ENCODE data around the gene CEMIP. TPM values are rescaled to one million over a fixed set of nuclear protein-coding genes. Genes with fewer than 3 reads are reported as not detected.
A peak's percentile ranks its signal among the peaks of the same experiment; 100 is the strongest.

CEMIP gene
- polyA plus RNA-seq, 1 experiment: 221 TPM

DNA sequence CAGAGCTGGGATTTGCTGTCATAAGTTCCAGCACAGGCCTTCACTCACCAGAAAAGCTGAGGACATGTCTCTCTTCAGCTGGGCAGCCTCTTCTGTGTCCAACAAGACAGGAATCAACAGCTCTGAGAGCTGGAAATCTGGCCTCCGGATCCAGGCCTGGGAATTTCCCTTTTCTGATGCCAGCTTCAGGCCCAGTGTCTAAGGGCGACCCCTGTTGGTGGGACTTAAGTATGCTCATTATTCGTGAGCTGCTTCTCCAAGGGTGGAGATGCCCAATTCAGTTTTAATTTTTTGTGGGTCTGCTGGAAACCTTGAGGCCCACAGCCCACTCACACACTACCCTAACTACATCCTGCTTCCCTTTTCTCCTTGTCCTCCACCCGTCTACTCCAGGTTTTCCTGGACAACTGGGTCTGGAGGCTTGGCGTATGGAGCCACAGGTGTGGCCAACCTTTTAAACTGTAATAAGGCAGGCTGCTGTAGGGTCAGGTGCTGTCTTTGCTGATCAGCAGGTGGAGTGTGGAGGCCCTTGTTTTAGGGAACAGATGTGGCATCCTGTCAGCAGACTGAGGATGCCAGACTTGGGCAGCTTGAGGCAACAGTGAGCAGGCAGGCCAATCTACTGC lies 2.6 kb upstream of the CEMIP start:
- POLR2A ChIA-PET: interaction anchor here (0.6 to 1.4 kb wide), 2 partner anchors 8 to 13 kb away, joined by 3 to 5 read pairs; no protein-coding TSS in a partner anchor
- peak overlapping the region; percentile 52 for H3K27ac ChIP-seq (ENCODE audit: low read depth, low read length)
- TF ChIP-seq, protein P1, sequence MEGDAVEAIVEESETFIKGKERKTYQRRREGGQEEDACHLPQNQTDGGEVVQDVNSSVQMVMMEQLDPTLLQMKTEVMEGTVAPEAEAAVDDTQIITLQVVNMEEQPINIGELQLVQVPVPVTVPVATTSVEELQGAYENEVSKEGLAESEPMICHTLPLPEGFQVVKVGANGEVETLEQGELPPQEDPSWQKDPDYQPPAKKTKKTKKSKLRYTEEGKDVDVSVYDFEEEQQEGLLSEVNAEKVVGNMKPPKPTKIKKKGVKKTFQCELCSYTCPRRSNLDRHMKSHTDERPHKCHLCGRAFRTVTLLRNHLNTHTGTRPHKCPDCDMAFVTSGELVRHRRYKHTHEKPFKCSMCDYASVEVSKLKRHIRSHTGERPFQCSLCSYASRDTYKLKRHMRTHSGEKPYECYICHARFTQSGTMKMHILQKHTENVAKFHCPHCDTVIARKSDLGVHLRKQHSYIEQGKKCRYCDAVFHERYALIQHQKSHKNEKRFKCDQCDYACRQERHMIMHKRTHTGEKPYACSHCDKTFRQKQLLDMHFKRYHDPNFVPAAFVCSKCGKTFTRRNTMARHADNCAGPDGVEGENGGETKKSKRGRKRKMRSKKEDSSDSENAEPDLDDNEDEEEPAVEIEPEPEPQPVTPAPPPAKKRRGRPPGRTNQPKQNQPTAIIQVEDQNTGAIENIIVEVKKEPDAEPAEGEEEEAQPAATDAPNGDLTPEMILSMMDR (IDR thresholded peaks at IDR 0.05; ENCODE audit: low read depth, low read length): peak; percentile 75
- no peaks in the 10 kb centered on the region for H3K27me3 ChIP-seq (ENCODE audit: control insufficient read depth, insufficient read depth, low read length)
- H3K4me3 ChIP-seq (ENCODE audit: low read depth, low read length): no peak overlapping the region
- peaks cover 9% of the 10 kb centered on the region for H3K9me3 ChIP-seq (ENCODE audit: control insufficient read depth, insufficient read depth, low read length)
- peak; percentile 48 for DNase-seq (ENCODE audit: low read depth, low spot score)
- CTCF ChIA-PET: interaction anchor here (0.6 to 7.0 kb wide), 27 partner anchors 9 to 369 kb away, joined by 3 to 169 read pairs (median 4); partner anchors contain the start of gene ABHD17C

DNA sequence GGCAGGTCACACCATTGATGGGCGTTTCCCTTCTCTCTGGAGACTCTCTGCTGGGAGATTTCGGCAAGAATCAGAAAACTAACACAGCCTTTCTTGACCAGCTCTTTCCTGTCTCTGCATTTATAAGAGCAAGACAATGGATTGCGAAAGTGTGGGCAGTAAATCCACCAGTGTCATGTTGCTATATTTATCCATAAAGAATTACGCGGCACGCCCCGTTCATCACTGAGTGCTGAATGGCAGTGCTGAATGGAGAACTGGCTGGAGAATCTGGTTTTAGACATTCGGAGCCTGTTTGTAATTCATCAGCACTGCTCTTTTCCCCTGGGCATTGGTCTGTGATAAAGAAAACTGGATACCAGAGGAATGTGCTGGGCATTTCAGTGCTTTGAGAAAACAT lies 2.0 kb upstream of the CEMIP start:
- TF ChIP-seq, protein P1 (IDR thresholded peaks at IDR 0.05; ENCODE audit: low read depth, low read length): no peak
- peaks cover 9% of the 10 kb centered on the region for H3K9me3 ChIP-seq (ENCODE audit: control insufficient read depth, insufficient read depth, low read length)
- H3K4me3 ChIP-seq (ENCODE audit: low read depth, low read length): no peak overlapping the region
- H3K27ac ChIP-seq (ENCODE audit: low read depth, low read length): peak overlapping the region; percentile 39
- peak; percentile 36 for DNase-seq (ENCODE audit: low read depth, low spot score)
- ChIA-PET POLR2A (interaction anchor here (0.5 to 1.4 kb wide), 2 partner anchors 9 to 1370 kb away, joined by 3 to 10 read pairs; no protein-coding TSS in a partner anchor), CTCF (interaction anchor here (0.6 to 7.0 kb wide), 22 partner anchors 10 to 369 kb away, joined by 3 to 169 read pairs (median 5); partner anchors contain the start of gene ABHD17C)
- no peaks in the 10 kb centered on the region for H3K27me3 ChIP-seq (ENCODE audit: control insufficient read depth, insufficient read depth, low read length)

DNA sequence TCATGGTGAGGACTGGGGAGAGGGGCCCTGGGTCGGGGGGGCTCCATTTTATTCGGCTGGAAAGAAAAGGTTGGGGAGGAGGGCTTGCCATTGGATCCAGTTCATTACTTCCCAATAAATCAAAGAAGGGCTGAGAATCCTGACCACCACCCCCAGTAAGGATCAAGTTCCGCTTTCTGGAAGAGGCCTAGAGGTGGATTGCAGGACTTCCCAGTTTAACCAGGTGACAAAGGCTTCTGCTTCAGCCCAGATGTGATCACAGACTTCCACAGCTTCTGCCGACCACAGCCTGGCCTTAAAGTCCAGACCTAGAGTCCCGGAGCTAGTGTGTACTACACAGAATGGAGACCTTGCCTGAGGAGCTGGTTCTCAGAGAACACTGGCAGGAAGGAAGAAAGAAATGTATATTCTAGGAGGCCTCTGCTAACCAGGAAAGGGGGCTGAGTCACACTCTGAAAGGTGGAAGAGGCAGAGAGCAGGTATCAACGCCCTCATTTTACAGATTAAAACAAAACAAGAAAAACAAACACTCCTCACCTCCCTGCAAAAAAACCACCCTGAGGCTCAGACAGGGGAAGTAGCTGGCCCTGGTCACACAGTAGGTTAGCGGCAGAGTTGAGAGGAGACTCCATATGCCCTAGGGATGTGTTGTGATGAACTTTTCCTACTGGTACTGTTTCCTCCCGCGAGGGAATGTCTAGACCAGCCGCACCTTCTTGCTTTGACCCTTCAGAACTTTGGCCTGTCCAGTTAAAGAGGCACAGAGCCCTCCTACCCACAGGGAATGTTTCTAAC lies 1.1 kb upstream of the CEMIP start:
- TF ChIP-seq, protein P1 (IDR thresholded peaks at IDR 0.05; ENCODE audit: low read depth, low read length): no peak
- H3K27me3 ChIP-seq (ENCODE audit: control insufficient read depth, insufficient read depth, low read length): no peaks in the 10 kb centered on the region
- CTCF ChIA-PET: interaction anchor here (0.7 to 7.0 kb wide), 12 partner anchors 16 to 322 kb away, joined by 3 to 169 read pairs (median 6); no protein-coding TSS in a partner anchor
- peaks cover 9% of the 10 kb centered on the region for H3K9me3 ChIP-seq (ENCODE audit: control insufficient read depth, insufficient read depth, low read length)
- POLR2A ChIA-PET: interaction anchor here (0.5 to 1.8 kb wide), 3 partner anchors 202 to 1369 kb away, joined by 3 to 12 read pairs (median 10); no protein-coding TSS in a partner anchor
- H3K27ac ChIP-seq (ENCODE audit: low read depth, low read length): no peak overlapping the region
- no peak for DNase-seq (ENCODE audit: low read depth, low spot score)
- no peak overlapping the region for H3K4me3 ChIP-seq (ENCODE audit: low read depth, low read length)

DNA sequence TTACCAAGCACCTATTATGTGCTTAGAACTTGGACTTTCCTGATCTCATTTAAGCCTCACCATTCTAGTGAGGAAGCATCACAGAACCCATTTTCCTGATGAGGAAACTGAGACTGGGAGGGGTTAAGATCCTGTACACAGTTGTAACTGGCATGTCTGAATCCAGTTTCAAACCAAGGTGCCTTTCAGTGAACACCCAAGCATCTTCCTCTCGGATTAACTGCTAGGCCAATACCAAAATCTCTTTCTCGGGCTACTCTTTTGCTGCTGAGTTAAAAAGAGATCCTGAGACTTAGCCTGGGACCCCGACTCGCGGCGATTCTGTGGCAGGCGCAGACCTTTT lies 578 bp upstream of the CEMIP start:
- no peaks in the 10 kb centered on the region for H3K27me3 ChIP-seq (ENCODE audit: control insufficient read depth, insufficient read depth, low read length)
- peak overlapping the region; percentile 25; the same call in 1 of the 2 replicates for H3K4me3 ChIP-seq (ENCODE audit: low read depth, low read length)
- TF ChIP-seq, protein P1 (IDR thresholded peaks at IDR 0.05; ENCODE audit: low read depth, low read length): no peak
- ChIA-PET CTCF (interaction anchor here (0.9 to 7.0 kb wide), 16 partner anchors 14 to 323 kb away, joined by 3 to 169 read pairs (median 5); no protein-coding TSS in a partner anchor), POLR2A (interaction anchor here (0.6 to 2.2 kb wide), 15 partner anchors 10 to 323 kb away, joined by 3 to 24 read pairs (median 4); partner anchors contain the start of gene ABHD17C)
- H3K27ac ChIP-seq (ENCODE audit: low read depth, low read length): no peak overlapping the region
- H3K9me3 ChIP-seq (ENCODE audit: control insufficient read depth, insufficient read depth, low read length): peaks cover 9% of the 10 kb centered on the region
- no peak for DNase-seq (ENCODE audit: low read depth, low spot score)
